HG03045 (cell line): Measurements from ENCODE around the gene UBB.

Source experiments
- ATAC-seq: cut with Tn5 transposase; IDR thresholded peaks from one replicate; pipeline ENCODE4 v1.9.1; 2021; ENCODE audit warnings: mild to moderate bottlenecking, moderate library complexity; ENCODE audit not compliant: unreplicated experiment

Gene UBB

GRCh38 chr17:16380640-16381495 is at the start of gene UBB:
UBB (plus strand) TSS chr17:16381091; CDS start chr17:16381908, 817 bp downstream.
- ATAC-seq = peak; percentile 92

- ATAC-seq = no peak
These were observed 42.5 kb upstream of the UBB start for GRCh38 chr17:16338391-16338790.

DNA sequence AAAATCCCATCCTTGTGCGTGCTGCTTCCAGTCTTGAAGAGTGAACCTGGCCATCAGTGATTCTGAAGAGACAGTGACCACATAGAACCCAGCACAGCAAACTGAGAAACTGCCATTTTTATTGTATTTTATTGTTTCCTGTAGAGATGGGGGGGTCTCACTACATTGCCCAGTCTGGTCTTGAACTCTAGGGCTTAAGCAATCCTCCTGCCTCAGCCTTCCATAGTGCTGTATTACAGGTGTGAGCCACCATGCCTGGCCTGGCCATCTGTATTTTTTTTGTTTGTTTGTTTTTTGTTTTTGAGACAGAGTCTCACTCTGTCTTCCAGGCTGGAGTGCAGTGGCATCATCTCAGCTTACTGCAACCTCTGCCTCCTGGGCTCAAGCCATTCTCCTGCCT is 41.5 kb upstream of the UBB start:
- no peak for ATAC-seq

DNA sequence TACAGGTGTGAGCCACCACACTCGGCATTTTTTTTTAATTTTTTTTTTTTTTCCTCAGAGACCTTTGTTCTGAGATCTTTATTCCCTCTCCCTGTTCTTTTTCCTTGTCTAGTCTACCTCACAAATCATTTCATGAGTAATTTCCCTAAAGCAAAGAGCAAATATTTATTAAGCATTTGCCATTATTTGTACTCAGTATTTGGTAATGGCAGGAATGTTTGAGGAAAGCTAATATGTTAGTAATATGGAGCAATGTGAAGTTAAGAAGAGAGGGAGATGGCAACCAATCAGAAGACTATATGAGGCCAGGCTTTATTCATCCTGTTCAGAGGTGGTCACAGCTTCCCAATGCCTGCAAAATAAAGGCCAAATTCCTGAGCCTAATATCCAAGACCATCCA is 40.9 kb upstream of the UBB start:
- no peak for ATAC-seq

- ATAC-seq = no peak
These were observed 37.9 kb upstream of the UBB start for GRCh38 chr17:16342979-16343378.

- ATAC-seq = no peak
These were observed 37.3 kb upstream of the UBB start for GRCh38 chr17:16343569-16343968.

GRCh38 chr17:16345565-16345964 is 35.3 kb upstream of the UBB start:
- ATAC-seq = no peak

GRCh38 chr17:16346721-16347271 is 34.1 kb upstream of the UBB start:
- ATAC-seq = no peak

DNA sequence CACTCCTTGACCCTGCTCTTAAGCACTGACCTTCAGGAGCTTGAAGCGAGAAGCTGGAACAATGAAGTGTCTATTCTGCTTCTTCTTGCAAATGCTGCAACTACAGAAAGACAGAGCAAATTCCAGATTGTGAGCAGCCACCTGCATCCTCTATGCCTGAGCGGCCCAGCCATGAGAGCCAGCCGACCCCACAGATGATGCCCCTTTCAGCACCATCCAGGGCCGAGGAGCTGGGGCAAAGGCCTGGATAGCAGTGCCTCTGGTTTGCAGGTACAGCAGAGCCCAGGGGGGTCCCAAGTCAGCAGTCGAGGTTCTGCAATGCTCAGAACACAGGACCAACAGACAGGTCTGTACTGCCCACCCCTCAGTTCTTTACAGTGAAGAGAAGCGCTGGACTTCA is 32.3 kb upstream of the UBB start:
- ATAC-seq = no peak

DNA sequence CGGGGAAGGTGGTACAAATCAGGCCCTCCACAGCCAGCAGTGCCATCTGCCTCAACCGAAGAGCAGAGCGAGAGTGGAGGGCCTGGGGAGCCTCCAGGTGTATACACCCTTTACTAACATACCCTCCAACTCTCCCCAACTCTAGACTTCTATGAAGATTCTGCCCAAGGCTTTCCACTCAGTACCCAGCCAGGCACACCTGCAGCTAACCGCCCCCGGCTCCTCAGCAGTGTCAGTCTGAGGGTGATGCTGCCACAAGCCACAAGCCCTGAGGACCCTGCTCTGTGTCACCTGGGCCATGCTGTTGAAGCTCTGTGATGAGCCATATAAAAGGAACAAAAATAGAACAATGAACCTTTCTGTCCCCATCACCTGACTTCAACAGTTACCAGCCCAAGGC is 31.5 kb upstream of the UBB start:
- no peak for ATAC-seq

- ATAC-seq = no peak
These were observed 29.1 kb upstream of the UBB start for GRCh38 chr17:16351831-16352230.

DNA sequence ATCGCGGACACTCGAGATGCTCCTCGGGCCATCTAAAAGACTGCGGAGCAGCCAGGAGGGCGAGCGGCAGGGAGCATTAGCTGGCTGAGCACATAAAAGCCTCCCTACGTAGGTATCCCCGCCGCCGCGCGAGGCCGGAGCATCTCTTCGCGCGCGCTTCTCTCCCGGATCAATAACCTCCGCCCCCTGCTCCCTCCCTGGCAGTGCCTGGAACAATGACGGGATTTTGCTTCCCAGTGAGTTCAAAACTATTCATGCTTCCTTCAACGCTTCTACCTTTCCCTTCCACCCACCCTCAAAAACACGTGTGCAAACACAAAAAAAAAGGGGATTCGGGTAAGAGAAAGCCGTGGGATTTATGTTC is 28.6 kb upstream of the UBB start:
- no peak for ATAC-seq

DNA sequence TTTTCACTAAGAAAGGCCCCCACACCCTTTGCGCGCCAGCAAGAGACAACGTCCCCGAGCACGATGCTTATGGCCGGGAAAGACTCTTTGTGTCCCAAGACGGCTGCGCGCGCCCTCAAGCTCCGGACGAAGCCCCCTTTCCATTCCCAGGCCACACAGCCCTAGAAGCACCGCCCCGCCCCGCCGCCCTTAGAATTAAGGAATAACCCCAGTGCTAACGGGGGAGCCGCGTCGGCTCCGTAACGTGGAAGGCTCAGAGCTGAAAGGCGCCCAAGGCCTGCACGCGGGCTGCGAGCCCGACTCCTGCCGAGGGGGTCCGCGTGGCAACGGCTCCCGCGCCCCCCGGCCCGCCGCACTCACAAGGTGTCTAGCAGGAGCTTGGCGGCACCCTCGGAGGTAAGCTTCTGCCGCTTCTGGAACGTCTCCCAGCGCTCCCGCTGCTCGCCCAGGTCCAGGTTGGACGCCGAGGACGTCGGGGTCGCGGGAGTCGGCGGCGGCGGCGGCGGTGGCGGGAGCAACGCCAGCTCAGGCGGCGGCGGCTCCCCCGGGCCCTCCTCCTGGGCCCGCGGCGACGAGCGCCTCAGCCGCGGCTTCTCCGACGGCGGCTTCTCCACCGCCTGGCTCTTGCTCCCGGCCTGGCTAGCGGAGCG is 28.1 kb upstream of the UBB start:
- ATAC-seq = peak; percentile 34

- peak; percentile 58 for ATAC-seq
These were observed 27.3 kb upstream of the UBB start, which contains the start of gene CENPV for GRCh38 chr17:16353317-16354174. CENPV (minus strand) TSS chr17:16353469; CDS start chr17:16353436, 33 bp downstream.

DNA sequence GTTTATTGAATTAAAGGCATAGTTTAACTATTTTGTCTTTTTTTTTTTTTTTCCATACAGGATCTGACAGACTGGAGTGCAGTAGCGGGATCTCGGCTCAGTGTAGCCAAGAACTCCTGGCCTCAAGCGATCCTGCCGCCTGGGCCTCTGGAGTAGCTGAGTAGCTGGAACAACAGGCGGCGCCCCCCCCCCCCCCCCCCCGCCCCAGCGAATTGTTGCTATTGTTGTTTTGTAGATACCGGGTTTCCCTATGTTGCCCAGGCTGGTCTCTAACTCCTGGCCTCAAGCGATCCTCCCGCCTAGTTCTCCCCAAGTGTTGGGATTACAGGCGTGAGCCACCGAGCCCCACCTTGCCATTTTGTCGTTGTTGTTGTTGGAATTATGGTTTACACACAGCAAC is 26.3 kb upstream of the UBB start:
- ATAC-seq = no peak

- ATAC-seq = no peak
These were observed 22.5 kb upstream of the UBB start for GRCh38 chr17:16358394-16358793.

- peak; percentile 40 for ATAC-seq
These were observed 19.0 kb upstream of the UBB start for GRCh38 chr17:16361874-16362273.

- peak; percentile 59 for ATAC-seq
These were observed 16.9 kb upstream of the UBB start for GRCh38 chr17:16363749-16364536.

GRCh38 chr17:16364625-16365024 is 16.3 kb upstream of the UBB start:
- no peak for ATAC-seq

DNA sequence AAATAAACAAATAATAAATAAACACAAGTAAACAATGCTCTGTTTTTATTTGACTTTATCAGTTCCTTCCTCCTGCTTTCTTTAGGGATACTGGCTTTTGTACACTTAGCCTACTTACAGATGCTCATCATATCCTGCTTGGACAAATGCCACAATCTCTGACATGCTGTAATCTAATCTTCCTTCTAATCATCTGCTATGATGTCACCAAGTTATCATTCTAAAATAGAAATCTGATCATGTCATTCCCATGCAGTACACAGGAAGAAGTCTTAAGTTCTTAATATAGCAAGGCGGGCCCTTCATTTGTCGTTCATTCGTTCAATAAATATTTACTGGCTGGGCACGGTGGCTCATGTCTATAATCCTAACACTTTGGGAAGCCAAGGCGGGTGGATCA is 9.1 kb upstream of the UBB start:
- no peak for ATAC-seq
